Measurements from ENCODE around the gene CCDC90B.
"Not testable (repeated sequence)": the region's sequence is repeated elsewhere in the genome, so short reads cannot be mapped to it uniquely, and the experiment has no call there.

CCDC90B gene

DNA sequence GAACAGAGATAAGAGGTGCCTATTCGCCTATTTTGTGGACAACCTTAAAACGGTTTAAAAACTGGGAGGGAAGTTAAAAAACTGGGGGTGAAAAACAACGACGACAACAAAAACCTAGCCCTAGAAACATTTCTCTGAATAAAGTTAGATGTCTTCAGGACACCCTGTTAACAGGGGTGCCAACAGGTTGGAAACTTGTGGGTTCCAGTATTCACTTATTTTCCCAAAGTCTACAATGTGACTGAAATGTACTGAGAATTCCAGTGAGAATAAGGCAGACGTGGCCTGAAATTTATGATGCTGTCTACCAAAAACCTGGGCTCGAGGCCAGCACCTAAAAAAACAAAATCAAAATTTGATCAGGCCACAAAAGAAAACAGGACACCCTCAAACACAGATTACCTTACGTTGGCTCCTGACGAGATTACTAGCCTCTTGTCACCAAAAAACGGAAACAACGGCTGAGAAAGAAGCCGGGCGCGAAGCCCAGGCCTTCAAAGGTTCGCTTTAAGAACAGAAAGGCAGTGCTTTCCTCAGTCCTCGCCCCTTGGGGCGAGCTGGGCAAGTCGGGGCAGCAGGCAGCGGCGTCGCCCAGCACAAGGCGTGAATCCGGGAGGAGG lies 906 bp downstream of the CCDC90B start:
- DNase-seq: no peak

DNA sequence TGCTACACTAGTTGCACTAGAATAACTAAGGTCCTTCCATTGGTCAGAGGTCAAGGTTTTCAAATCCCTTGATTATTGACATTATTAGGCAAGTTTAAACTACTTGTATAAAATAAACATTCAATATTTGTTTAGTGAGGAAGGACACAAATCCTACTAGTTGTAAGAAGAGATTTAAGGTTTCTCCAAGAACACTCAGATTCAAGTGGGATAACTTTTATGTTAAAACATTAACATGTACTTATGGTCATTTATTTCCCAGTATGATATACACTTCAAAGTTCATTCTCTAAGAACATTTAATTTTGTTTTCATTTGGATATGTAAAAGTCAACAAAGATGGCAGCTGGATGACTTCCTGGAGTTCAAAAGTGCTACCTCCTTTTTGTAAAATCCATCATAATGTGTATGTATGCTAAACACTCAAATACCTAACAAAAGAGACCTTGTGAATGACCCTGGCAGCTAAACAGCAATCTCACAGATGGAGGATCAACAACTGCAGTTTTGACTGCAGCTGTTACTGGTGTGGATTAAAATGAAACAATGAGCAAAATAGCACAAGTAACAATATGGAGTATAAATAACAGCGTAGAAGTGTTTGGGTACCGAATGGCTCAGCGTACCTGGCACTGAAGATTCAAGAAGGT lies 1.5 kb downstream of the CCDC90B start:
- no peak for DNase-seq

DNA sequence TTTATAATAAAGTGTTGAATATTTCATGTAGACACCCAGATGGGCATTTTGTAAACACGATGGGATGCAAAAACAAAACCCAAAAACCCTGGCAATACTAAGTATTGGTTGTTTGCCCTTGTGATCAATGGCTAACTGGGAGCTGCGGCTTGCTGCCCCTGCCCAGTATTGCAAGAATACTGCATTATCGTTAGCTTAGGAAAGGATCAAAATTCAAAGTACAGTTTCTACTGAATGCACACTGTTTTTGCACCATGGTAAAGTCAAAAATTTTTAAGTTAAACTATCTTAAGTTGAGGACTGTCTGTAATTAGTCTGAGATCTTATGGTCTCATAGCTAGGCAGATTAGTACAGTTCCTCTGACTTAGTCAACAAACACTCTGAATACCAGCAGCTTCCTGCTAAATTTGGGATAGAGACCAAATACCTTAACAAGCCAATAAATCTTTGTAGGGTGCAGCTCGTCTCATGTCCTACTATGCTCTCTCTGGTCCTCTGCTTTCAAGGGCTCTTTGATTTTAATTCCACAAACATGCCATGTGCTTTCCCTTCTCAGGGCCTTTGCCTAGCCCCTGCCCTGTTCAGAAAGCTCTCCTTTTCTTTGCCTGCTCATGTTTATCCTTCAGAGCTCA lies 4.0 kb downstream of the CCDC90B start:
- peak; percentile 21 for DNase-seq

DNA sequence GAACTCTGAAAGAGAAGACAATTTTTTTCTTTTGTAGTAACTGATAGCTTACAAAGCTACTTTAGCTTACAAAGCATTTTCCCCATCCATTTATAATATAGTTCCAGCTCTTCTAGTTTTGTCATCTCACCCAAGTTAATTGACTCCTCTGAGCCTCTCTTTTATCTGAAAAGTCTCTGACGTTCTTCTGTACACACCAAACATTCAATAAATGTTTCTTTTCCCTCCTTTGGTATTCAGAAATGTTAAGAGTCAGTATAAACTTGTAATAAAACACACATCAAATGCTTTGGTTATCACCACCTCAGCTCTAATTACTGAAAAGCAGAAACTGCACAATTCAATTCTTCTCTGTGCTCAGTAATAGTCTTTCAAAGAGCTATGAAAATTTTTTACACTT lies 5.9 kb downstream of the CCDC90B start:
- DNase-seq: peak; percentile 28

DNA sequence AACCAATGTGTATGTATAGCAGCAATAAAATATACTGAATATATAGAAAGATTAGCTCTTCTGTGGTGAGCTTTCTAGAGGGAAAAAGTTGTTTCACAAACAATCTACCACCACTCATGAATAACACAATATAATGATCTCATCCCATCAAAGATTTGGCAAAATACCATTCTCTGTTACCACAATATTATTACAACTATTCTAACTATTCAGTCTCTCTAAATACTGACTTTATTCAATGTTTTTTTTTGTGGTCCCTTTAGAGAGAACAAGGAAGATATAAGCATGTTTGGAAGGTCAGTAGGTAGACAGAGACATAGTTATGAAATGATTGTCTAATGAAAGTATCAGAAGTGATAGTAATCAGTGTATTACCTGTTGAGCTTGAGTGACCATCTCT lies 7.8 kb downstream of the CCDC90B start:
- DNase-seq: peak; percentile 49

DNA sequence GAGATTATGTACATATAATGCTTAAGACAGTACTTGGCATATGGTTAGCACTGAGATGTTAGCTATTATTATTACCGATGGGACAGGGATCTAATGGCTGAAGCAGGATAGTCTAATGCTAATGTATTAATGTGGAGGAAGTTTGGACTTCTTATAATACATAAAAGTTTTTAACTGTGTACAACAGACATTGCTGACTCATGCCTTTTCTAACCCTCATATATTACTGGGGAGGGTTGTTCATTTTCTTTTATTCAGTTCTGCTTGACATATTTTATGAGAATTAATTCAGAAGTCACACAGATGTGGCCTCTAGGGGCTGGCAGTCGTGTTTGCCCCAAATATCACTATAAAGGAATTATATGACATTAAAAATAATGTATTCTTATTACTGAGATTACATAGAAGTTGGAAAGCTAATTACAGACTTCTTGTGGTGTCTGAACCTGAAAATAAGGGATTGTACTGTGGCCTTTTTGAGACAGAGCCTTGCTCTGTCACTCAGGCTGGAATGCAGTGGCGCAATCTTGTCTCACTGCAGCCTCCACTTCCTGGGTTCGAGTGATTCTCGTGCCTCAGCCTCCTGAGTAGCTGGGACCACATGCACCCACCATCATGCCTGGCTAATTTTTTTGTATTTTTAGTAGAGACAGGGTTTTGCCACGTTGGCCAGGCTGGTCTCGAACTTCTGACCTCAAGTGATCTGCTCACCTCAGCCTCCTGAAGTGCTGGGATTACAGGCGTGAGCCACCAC lies 10.1 kb downstream of the CCDC90B start:
- no peak for DNase-seq

DNA sequence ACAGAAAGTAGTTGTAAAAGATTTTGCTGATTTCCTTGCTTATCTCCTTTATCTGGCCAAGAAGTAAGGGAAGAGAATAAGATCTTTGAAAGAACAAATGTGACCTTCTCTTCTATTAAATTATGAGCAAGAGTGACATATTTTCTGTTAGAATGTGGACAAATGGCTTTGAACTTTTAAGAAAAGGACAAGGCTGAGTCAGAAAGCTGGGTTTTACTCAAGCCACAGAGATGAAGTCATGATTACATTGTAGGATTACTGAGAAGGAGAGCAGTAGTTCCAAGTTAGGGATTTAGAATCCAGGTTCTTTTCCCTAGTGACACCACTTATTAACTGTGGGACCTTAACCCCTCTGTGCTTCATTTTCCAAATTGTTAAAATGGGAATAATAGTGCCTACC lies 13.5 kb downstream of the CCDC90B start:
- peak; percentile 59 for DNase-seq

DNA sequence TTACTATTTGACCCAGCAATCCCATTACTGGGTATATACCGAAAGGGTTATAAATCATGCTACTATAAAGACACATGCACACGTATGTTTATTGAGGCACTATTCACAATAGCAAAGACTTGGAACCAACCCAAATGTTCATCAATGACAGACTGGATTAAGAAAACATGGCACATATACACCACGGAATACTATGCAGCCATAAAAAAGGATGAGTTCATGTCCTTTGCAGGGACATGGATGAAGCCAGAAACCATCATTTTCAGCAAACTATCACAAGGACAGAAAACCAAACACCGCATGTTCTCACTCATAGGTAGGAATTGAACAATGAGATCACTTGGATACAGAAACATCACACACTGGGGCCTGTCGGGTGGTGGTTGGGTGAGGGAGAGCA lies 14.4 kb downstream of the CCDC90B start:
- not testable (repeated sequence) for DNase-seq

DNA sequence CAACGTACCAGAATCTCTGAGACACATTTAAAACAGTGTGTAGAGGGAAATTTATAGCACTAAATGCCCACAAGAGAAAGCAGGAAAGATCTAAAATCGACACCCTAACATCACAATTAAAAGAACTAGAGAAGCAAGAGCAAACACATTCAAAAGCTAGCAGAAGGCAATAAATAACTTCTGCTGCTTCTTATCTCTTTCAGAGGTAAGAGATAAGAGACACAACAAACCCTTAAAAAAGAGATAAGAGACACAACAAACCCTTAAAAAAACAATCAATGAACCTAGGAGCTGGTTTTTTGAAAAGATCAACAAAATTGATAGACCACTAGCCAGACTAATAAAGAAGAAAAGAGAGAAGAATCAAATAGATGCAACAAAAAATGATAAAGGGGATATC lies 17.1 kb downstream of the CCDC90B start:
- not testable (repeated sequence) for DNase-seq

DNA sequence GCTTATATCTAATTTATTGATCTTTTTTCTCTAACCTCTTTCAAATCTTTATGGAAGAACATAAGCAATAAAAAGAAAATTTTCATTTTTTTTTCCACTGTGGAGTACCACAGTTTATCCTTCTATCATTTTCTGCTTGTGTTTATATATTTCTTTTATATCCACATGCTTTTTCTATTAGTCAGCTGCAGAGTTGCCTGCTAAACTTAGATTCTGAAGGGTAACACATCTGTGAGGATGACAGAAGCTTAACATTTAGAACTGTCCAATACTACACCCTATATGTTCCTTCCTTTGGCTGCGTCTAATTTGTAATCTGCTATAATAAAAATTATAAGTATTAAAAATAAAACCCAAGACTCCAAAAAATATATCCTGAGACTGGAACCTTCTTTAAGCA lies 20.8 kb downstream of the CCDC90B start:
- no peak for DNase-seq

DNA sequence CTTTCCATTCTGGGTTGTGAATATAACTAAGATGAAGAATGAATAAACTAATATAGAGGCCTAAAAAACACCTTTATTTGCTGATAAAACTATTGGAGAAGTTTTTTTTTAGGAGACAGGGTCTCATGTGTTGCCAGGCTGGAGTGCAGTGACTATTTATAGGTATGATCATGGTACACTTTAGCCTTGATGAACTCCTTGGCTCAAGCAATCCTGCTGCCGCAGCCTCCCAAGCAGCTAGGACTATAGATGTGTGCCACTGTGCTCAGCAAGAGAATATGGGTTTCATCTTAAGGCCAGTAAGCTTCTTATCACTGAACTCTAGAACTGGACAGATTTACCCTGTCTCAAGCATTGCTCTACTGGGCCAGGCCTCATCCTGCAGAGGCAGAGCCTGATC lies 26.6 kb downstream of the CCDC90B start:
- no peak for DNase-seq

DNA sequence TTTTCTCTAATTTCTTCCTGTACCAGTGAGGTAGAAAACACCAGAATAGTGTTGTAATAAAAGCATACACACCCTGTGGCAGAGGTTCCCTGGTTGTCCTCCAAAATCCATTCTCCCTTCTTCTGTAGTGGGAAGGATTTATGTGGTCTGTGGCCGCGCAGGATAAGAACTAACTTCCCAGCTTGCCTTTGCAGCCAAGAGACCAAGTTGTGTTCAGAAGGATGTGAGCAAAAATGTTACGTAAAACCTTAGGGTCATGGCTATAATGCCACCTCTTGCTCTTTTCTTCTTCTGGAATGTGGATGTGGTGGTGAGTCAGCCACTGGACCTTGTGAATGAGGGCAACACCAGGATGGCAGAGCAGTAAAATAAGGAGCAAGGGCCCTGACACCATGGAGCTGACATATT lies 28.4 kb downstream of the CCDC90B start:
- peak; percentile 18 for DNase-seq

DNA sequence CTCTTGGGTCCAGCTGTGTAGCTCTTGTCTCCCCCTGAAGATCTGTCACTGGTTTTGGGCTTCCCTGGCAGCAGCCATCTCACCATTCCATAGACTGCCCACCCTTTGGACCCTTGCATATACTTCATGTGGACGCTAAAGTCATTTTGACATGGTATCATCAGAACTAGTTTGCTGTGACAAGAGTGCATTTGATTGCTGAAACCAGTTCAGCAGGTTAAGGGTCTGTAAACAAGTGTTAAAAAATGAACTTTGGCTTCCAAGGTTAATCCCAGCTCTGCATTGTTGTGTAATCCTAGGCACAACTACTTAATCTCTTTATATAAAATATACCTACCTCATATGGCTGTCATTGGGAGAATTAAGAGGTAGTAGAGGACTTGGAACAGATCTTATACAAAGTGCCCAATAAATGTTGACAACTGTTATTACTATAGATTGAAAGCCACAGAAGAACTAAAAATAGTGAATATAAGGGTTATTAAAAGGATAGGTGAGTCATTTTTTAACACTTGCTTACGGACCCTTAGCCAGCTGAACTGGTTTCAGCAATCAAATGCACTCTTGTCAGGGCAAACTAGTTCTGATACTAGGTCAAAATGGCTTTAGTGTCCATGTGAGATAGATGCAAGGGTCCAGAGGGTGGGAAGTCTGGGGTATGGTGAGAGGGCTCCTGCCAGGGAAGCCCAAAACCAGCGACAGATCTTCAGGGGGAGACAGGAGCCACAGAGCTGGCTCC lies 29.4 kb downstream of the CCDC90B start:
- DNase-seq: no peak

DNA sequence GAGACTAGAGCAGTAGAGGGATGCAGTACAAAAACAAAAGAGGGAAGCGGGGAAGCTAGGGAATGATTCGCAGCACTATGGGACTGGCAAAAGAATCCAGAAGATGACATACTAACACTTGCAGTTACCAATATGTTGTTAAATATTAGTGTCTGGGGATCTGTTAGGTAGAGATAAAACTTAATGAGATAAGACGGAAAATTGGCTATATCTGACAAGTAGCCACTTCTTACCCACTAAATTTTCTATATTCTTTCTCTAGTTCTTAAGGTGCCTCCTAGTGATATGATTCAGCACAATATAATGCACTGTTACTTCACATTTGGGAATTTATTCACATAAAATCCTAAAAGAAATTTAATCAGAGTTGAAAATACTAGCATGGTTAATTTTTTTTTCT lies 30.8 kb downstream of the CCDC90B start:
- DNase-seq: no peak

DNA sequence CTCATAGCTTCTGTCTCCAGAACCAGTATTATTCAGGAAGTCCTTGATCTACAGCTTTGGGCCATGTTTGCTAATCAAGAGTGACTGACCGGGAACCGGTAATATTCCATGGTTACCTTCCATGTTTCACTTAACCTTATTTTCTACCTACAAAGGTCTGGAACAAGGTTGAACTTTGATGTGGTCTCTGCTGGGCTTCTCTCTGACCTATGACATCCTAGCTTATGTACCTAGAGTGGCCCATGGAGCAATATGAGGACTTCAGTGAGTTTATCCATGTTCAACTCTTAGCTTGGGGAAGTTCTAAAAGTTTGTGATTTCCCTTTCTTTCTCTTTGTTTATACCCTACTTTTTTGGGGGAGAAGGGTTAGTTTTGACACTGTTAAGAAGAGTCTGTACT lies 33.2 kb downstream of the CCDC90B start:
- DNase-seq: no peak

DNA sequence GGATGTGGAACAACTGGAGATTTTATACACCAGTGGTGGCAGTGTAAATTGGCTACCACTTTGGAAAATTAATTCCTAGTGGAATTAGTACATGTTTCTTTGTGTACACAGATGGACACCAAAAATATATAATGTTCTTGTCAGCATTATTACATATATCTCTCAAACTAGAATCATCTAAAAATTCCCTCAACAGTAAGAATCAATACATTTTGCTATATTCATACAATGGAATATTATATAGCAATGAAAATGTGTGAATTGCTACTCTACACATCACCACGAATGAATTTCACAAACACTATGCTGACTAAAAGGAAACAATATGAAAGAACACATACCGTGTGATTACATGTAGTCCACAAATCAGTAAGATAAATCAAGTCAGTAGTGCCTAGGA lies 33.9 kb downstream of the CCDC90B start:
- no peak for DNase-seq

DNA sequence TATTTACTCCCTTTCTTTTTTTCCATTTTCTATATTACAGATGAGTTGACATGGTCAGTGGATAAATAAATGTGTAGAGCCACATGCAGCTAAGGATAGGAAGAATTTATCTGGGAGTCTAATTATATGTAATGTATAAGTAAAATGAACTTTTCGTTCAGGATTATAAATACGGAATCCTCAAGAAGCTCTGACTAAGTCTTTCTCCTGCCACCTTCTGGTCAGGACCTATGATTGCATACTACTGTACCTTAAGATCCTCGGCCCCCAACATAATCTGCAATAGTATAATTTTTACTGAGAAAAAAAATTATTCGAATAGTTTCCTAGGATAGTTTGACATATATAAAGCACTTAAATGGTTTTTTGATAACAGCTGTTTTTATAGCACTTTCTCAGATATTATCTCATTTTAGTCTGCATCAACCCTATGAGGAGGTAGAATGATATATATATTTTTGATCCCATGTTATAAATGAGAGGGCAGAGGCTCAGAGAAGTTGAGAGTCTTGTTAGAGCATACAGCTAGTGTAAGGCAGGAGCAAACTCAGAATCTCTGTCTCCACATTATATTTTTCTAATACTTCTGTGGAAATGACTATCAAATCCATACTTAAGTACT lies 36.1 kb downstream of the CCDC90B start:
- DNase-seq: peak; percentile 47

DNA sequence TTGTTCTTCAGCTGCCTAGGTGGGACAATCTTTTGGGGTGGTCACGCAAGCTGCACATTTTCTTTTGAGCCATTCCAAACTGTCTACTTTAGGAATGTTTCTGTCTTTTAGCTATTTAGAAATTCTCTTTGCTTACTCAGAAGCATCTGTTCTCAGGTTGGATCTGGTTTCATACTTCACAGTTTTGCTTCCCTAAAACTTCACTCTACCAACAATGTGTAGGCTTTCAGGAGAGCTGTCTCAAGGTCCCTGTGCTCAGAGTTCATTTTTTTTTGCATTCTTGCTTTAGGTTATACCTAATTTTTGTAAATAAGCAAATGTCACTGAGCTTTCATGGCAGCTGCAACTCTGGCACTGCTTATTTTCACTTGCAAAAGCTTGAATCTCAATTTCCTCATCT lies 36.7 kb downstream of the CCDC90B start:
- no peak for DNase-seq

DNA sequence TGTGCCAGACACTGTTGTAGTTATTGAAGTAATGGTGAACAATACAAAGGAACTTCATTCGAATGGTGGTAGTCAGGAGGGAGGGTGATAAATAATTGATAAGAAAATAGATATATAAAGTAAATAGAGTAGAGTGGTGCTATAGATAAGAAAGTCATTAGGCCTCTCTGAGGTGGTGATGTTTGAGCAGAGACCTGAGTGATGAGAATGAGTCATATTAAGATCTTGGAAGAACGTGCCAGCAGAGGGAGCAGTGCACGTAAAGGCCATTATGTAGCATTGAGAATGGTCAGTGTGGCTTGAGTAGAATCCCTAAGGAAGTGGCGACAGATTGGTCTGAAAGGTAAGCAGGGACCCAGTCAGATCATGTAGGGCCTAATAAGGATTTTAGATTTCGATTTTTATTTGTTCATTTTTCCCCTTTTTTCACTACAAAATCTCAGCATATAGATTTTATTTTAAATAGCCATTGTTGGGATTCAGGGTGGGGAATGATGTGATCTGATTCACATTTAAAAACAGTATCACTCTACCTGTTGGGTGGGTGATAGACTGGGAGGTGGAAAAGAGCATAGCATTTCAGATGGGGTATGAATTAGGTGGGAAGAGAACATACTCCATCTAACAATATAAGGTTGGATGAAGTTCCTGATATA lies 44.7 kb downstream of the CCDC90B start:
- peak; percentile 63 for DNase-seq

DNA sequence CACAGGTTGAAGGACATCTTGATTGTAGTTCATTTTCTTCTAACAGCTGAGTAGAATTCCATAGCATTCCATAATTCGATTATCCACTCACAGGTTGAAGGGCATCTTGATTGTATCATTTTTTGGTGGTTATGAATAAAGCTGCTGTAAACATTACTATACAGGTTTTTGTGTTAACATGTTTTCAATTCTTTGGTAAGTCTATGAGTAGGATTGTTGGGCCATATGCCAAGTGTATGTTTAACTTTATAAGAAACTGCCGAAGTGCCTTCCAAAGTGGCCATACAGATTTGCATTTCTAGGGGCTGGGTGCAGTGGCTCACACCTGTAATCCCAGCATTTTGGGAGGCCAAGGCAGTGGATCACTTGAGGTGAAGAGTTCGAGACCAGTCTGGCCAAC lies 48.1 kb downstream of the CCDC90B start:
- no peak for DNase-seq

DNA sequence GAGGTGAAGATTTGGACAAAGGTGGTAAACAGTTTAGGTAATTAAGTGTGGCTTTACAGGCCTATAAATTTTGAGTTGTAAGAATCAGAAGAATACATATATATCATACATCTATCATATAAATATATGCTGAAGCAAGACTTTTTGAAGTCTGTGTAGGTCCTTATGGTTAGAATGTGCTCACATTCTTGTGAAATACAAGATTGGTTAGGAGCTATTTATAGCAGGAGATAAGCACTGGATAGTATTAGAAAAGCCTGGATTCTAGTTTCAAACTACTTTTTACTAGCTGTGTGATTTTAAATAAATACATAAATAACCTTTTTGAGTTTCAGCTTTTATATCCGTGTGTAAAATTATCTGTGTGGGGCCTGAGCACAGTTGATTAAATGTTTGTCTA lies 50.3 kb downstream of the CCDC90B start:
- DNase-seq: peak; percentile 6

DNA sequence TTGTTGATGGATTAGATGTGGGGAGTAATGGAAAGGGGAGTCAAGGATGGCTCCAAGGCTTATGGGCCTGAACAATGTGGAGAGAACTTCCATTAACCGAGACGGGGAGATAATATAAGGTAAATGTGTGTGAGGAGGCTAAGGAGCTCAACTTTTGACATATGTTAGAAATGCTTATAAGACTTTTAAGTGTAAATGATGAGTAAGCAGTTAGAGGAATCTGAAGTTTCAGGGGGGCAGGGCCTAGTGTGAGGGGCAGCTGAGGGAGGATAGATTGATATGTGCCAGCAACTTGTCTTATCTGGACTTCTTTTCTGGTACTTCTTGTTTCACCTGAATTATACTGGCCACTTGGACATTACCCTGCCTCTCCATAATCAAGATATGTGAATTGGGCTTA lies 62.7 kb downstream of the CCDC90B start:
- DNase-seq: no peak

Data from fibroblast of skin of abdomen (primary cell).